ENCODE results near the gene ITGAV. TPM values are rescaled to one million over a fixed set of nuclear protein-coding genes. Genes with fewer than 3 reads are reported as not detected.

The ITGAV gene
- total RNA-seq, 1 experiment from 2014 or later, result 220 TPM

GRCh38 chr2:186590350-186590758 is 498 bp downstream of the ITGAV start:
- peak; percentile 84 to 86 for DNase-seq
- Histone ChIP-seq H3K4me3 (peak overlapping the region; percentile 74), H3K4me1 (peaks cover 9% of the 10 kb centered on the region; the same call in 1 of the 2 replicates), H3K9me3 (replicated peaks) (no peaks in the 10 kb centered on the region), H3K36me3 (no peaks in the 10 kb centered on the region), H3K27me3 (no peaks in the 10 kb centered on the region), H3K27ac (peak overlapping the region; percentile 78)

- Histone ChIP-seq H3K36me3 (peaks cover 3% of the 10 kb centered on the region; the same call in 1 of the 2 replicates), H3K27me3 (no peaks in the 10 kb centered on the region), H3K4me3 (peak overlapping the region; percentile 74), H3K27ac (peak overlapping the region; percentile 78), H3K9me3 (replicated peaks) (no peaks in the 10 kb centered on the region), H3K4me1 (peaks cover 9% of the 10 kb centered on the region; the same call in 1 of the 2 replicates)
- DNase-seq, result peak; percentile 68 to 83
These were observed 1.1 kb downstream of the ITGAV start for GRCh38 chr2:186590759-186591505.

- Histone ChIP-seq H3K9me3 (replicated peaks) (no peaks in the 10 kb centered on the region), H3K4me3 (peak overlapping the region; percentile 74), H3K27me3 (no peaks in the 10 kb centered on the region), H3K27ac (peak overlapping the region; percentile 78), H3K36me3 (peaks cover 4% of the 10 kb centered on the region; the same call in 1 of the 2 replicates), H3K4me1 (peaks cover 9% of the 10 kb centered on the region; the same call in 1 of the 2 replicates)
- peak in 1 of 2 experiments; percentile 46 for DNase-seq
These were observed 1.6 kb downstream of the ITGAV start for GRCh38 chr2:186591506-186591890.

GRCh38 chr2:186592137-186592875 is 2.5 kb downstream of the ITGAV start:
- DNase-seq, result no peak
- H3K27me3 ChIP-seq, result no peaks in the 10 kb centered on the region
- H3K4me1 ChIP-seq, result peaks cover 9% of the 10 kb centered on the region; the same call in 1 of the 2 replicates
- H3K36me3 ChIP-seq, result peaks cover 4% of the 10 kb centered on the region; the same call in 1 of the 2 replicates
- H3K4me3 ChIP-seq, result no peak overlapping the region; the same call in 1 of the 2 replicates
- no peak overlapping the region for H3K27ac ChIP-seq
- H3K9me3 ChIP-seq (replicated peaks), result no peaks in the 10 kb centered on the region

- no peak overlapping the region for H3K4me3 ChIP-seq
- no peak overlapping the region for H3K27ac ChIP-seq
- no peaks in the 10 kb centered on the region for H3K9me3 ChIP-seq (replicated peaks)
- H3K36me3 ChIP-seq, result peaks cover 7% of the 10 kb centered on the region; the same call in 1 of the 2 replicates
- no peak for DNase-seq
- H3K27me3 ChIP-seq, result no peaks in the 10 kb centered on the region
- H3K4me1 ChIP-seq, result peaks cover 9% of the 10 kb centered on the region; the same call in 1 of the 2 replicates
These were observed 3.7 kb downstream of the ITGAV start for GRCh38 chr2:186593523-186593922.

GRCh38 chr2:186594001-186594722 is 4.3 kb downstream of the ITGAV start:
- Histone ChIP-seq H3K27me3 (no peaks in the 10 kb centered on the region), H3K4me1 (peaks cover 5% of the 10 kb centered on the region; the same call in 1 of the 2 replicates), H3K27ac (no peak overlapping the region), H3K9me3 (replicated peaks) (no peaks in the 10 kb centered on the region), H3K4me3 (no peak overlapping the region), H3K36me3 (peaks cover 7% of the 10 kb centered on the region; the same call in 1 of the 2 replicates)
- DNase-seq, result no peak

GRCh38 chr2:186595219-186595618 is 5.4 kb downstream of the ITGAV start:
- H3K36me3 ChIP-seq, result peaks cover 7% of the 10 kb centered on the region; the same call in 1 of the 2 replicates
- H3K4me3 ChIP-seq, result no peak overlapping the region
- H3K9me3 ChIP-seq (replicated peaks), result no peaks in the 10 kb centered on the region
- no peaks in the 10 kb centered on the region for H3K27me3 ChIP-seq
- peaks cover 5% of the 10 kb centered on the region; the same call in 1 of the 2 replicates for H3K4me1 ChIP-seq
- H3K27ac ChIP-seq, result no peak overlapping the region
- no peak for DNase-seq

GRCh38 chr2:186599186-186599778 is 9.4 kb downstream of the ITGAV start:
- no peak for DNase-seq
- no peaks in the 10 kb centered on the region for H3K27me3 ChIP-seq
- H3K27ac ChIP-seq, result no peak overlapping the region
- H3K4me3 ChIP-seq, result no peak overlapping the region
- H3K4me1 ChIP-seq, result peaks cover under 1% of the 10 kb centered on the region; the same call in 1 of the 2 replicates
- H3K36me3 ChIP-seq, result peaks cover 29% of the 10 kb centered on the region
- no peaks in the 10 kb centered on the region for H3K9me3 ChIP-seq (replicated peaks)

- DNase-seq, result no peak
- Histone ChIP-seq H3K27me3 (no peaks in the 10 kb centered on the region), H3K4me3 (no peak overlapping the region), H3K36me3 (peaks cover 44% of the 10 kb centered on the region), H3K27ac (no peak overlapping the region), H3K4me1 (peaks cover 13% of the 10 kb centered on the region), H3K9me3 (replicated peaks) (no peaks in the 10 kb centered on the region)
These were observed 13.4 kb downstream of the ITGAV start for GRCh38 chr2:186603286-186603685.

GRCh38 chr2:186605041-186605440 is 15.2 kb downstream of the ITGAV start:
- Histone ChIP-seq H3K27ac (no peak overlapping the region), H3K9me3 (replicated peaks) (no peaks in the 10 kb centered on the region), H3K27me3 (no peaks in the 10 kb centered on the region), H3K4me3 (no peak overlapping the region), H3K36me3 (peaks cover 47% of the 10 kb centered on the region), H3K4me1 (peaks cover 13% of the 10 kb centered on the region)
- peak; percentile 50 to 65 for DNase-seq

GRCh38 chr2:186607660-186608324 is 17.9 kb downstream of the ITGAV start:
- Histone ChIP-seq H3K27me3 (no peaks in the 10 kb centered on the region), H3K4me1 (peaks cover 13% of the 10 kb centered on the region), H3K4me3 (no peak overlapping the region), H3K9me3 (replicated peaks) (no peaks in the 10 kb centered on the region), H3K27ac (no peak overlapping the region), H3K36me3 (peaks cover 45% of the 10 kb centered on the region)
- no peak for DNase-seq

- no peak for DNase-seq
- no peak overlapping the region for H3K27ac ChIP-seq
- no peaks in the 10 kb centered on the region for H3K9me3 ChIP-seq (replicated peaks)
- H3K4me1 ChIP-seq, result peaks cover 22% of the 10 kb centered on the region
- H3K27me3 ChIP-seq, result no peaks in the 10 kb centered on the region
- H3K36me3 ChIP-seq, result peaks cover 50% of the 10 kb centered on the region
- no peak overlapping the region for H3K4me3 ChIP-seq
These were observed 20.9 kb downstream of the ITGAV start for GRCh38 chr2:186610785-186611184.

- Histone ChIP-seq H3K27me3 (no peaks in the 10 kb centered on the region), H3K4me1 (peaks cover 22% of the 10 kb centered on the region), H3K27ac (no peak overlapping the region), H3K4me3 (no peak overlapping the region), H3K36me3 (peaks cover 44% of the 10 kb centered on the region), H3K9me3 (replicated peaks) (no peaks in the 10 kb centered on the region)
- DNase-seq, result no peak
These were observed 21.7 kb downstream of the ITGAV start for GRCh38 chr2:186611526-186611925.

GRCh38 chr2:186612026-186612425 is 22.2 kb downstream of the ITGAV start:
- H3K27ac ChIP-seq, result no peak overlapping the region

More at GRCh38 chr2:186612026-186612425, 22.2 kb downstream of the ITGAV start:
- H3K36me3 ChIP-seq, result peaks cover 42% of the 10 kb centered on the region
- DNase-seq, result no peak
- no peaks in the 10 kb centered on the region for H3K27me3 ChIP-seq
- H3K4me1 ChIP-seq, result peaks cover 22% of the 10 kb centered on the region
- H3K9me3 ChIP-seq (replicated peaks), result no peaks in the 10 kb centered on the region
- H3K4me3 ChIP-seq, result no peak overlapping the region

Measured in SJCRH30 (cell line).